GM12878 (cell line): ENCODE measurements around the gene GAL. TPM values are rescaled to one million over a fixed set of nuclear protein-coding genes. Genes with fewer than 3 reads are reported as not detected.

ENCODE experiments used
- ATAC-seq: fragments of 200-7000 bp; cut with Tn5 transposase; 3 replicates; pipeline ENCODE4 v1.9.1; 2020; ENCODE audit warnings: mild to moderate bottlenecking, moderate library complexity
- BruUV-seq: library from RNA; stranded (reverse); fragments of 400-500 nt; replicated peaks from 2 replicates; lab custom pipeline; 2021; lab: Mats Ljungman, UMichigan
- CTCF ChIA-PET: fragments of 300-600 bp; sonication (Branson Sonifier 250); formaldehyde crosslinking; extraction: SDS; loops from one replicate; lab custom pipeline; 2021; ENCODE audit warnings: inconsistent platforms; lab: Yijun Ruan, JAX
- POLR2A ChIA-PET: fragments of 350-600 bp; formaldehyde crosslinking; extraction: SDS; loops from one replicate; lab custom pipeline; 2021; ENCODE audit warnings: inconsistent platforms; lab: Charles Lee
- RAD21 ChIA-PET: fragments of 300-600 bp; sonication (Branson Sonifier 250); formaldehyde crosslinking; loops from one replicate; lab custom pipeline; 2023; ENCODE audit warnings: antibody characterized with exemption; ENCODE audit not compliant: unreplicated experiment; lab: Charles Lee
- SMC1A ChIA-PET: fragments of 300-600 bp; sonication (Branson Sonifier 250); formaldehyde crosslinking; loops from one replicate; lab custom pipeline; 2023; ENCODE audit not compliant: unreplicated experiment, uncharacterized antibody; lab: Charles Lee
- DNase-seq: peaks from one replicate; pipeline ENCODE4 v3.0.0-alpha.2; 2011; ENCODE audit warnings: low read depth, low spot score
- FAIRE-seq: peaks from 3 replicates; lab custom pipeline; 2011; peaks lifted over from hg19 to GRCh38; lab: Jason Lieb, UNC
- H2AFZ ChIP-seq: 2 replicates; pipeline ENCODE4 v1.6.0; 2011; ENCODE audit warnings: low read depth, low read length, control low read depth; ENCODE audit not compliant: control insufficient read depth
- H3K27ac ChIP-seq: 2 replicates; pipeline ENCODE4 v1.5.1; 2011; ENCODE audit warnings: control low read depth; ENCODE audit not compliant: control insufficient read depth, insufficient read depth
- H3K27me3 ChIP-seq, 2 experiments: replicated peaks in 1 of 2; 2 replicates each; pipeline versions ENCODE4 v1.6.0 to v1.6.1; 2011; ENCODE audit warnings: low read length in 1 of 2; ENCODE audit not compliant: control insufficient read depth in 2 of 2, insufficient read depth in 2 of 2
- H3K36me3 ChIP-seq, 2 experiments: 2 replicates each; pipeline ENCODE4 v1.5.1; 2011; ENCODE audit warnings: low read length in 1 of 2; ENCODE audit not compliant: control insufficient read depth in 2 of 2, insufficient read depth in 2 of 2
- H3K4me1 ChIP-seq: 2 replicates; pipeline ENCODE4 v1.6.1; 2011; ENCODE audit warnings: mild to moderate bottlenecking, low read length, moderate library complexity, mixed read lengths; ENCODE audit not compliant: control insufficient read depth, insufficient read depth
- H3K4me2 ChIP-seq: 2 replicates; pipeline ENCODE4 v1.6.0; 2011; ENCODE audit warnings: control low read depth; ENCODE audit not compliant: control insufficient read depth, insufficient read depth
- H3K4me3 ChIP-seq: fragments of 200-600 bp; sonication (generic); 2 replicates; pipeline ENCODE4 v1.5.1; 2016
- H3K79me2 ChIP-seq: 2 replicates; pipeline ENCODE4 v1.6.0; 2011; ENCODE audit warnings: low read length; ENCODE audit not compliant: control insufficient read depth, insufficient read depth
- H3K9ac ChIP-seq: 2 replicates; pipeline ENCODE4 v1.8.0; 2011; ENCODE audit warnings: low read length, control low read depth, mixed read lengths; ENCODE audit not compliant: control insufficient read depth, insufficient read depth
- H3K9me3 ChIP-seq: replicated peaks from 3 replicates; pipeline ENCODE4 v1.5.1; 2011; ENCODE audit warnings: mild to moderate bottlenecking, low read length; ENCODE audit not compliant: control insufficient read depth, insufficient read depth
- H4K20me1 ChIP-seq: 2 replicates; pipeline ENCODE4 v1.6.0; 2011; ENCODE audit not compliant: control insufficient read depth, insufficient read depth
- BCL11A ChIP-seq: IDR thresholded peaks from 2 replicates; pipeline ENCODE4 v1.6.1; 2011; ENCODE audit warnings: low read depth, low read length
- CEBPB ChIP-seq, 2 experiments: fragments of 150-350 bp in 1 of 2; IDR thresholded peaks; 2 replicates each; pipeline ENCODE4 v1.6.1; 2012 to 2014; ENCODE audit warnings: low read depth in 2 of 2, low read length in 2 of 2, borderline replicate concordance in 1 of 2, inconsistent platforms in 1 of 2
- MTA3 ChIP-seq: IDR thresholded peaks from 2 replicates; pipeline ENCODE4 v1.6.1; 2012; ENCODE audit warnings: low read length, inconsistent platforms, borderline replicate concordance
- NFXL1 ChIP-seq: fragments of 450-650 bp; IDR thresholded peaks from 2 replicates; pipeline ENCODE4 v1.6.1; 2017; ENCODE audit warnings: antibody characterized with exemption, mild to moderate bottlenecking, borderline replicate concordance
- NFYB ChIP-seq: IDR thresholded peaks from 2 replicates; pipeline ENCODE4 v1.6.1; 2011; ENCODE audit warnings: low read depth, mild to moderate bottlenecking, low read length, improper control_type of control experiment, moderate library complexity; ENCODE audit not compliant: insufficient read depth
- NR2C1 ChIP-seq: fragments of 450-650 bp; IDR thresholded peaks from 2 replicates; pipeline ENCODE4 v1.6.1; 2017; ENCODE audit warnings: antibody characterized with exemption, mild to moderate bottlenecking, moderate library complexity
- SMARCA5 ChIP-seq: fragments of 450-650 bp; IDR thresholded peaks from 2 replicates; pipeline ENCODE4 v1.6.1; 2017; ENCODE audit warnings: mild to moderate bottlenecking
- SUPT20H ChIP-seq: IDR thresholded peaks from 2 replicates; pipeline ENCODE4 v1.6.1; 2011; ENCODE audit warnings: low read depth, mild to moderate bottlenecking, low read length, moderate library complexity, borderline replicate concordance; ENCODE audit not compliant: control insufficient read depth
- WGBS: methylation state at CpG from one replicate; pipeline ENCODE4 v1.1.6; 2016; ENCODE audit warnings: low lambda C conversion rate; ENCODE audit not compliant: insufficient replicate concordance, insufficient coverage; ENCODE audit errors: missing lambda C conversion rate; 5-methylcytosine and 5-hydroxymethylcytosine counted together
- in situ Hi-C: fragments of 300-500 bp; cut with MboI; formaldehyde crosslinking; loops from 9 replicates; pipeline ENCODE4 v1.14.3; 2018; ENCODE audit warnings: mixed read lengths
- intact Hi-C: fragments of 100-400 bp; cut with micrococcal nuclease; formaldehyde crosslinking; loops from one replicate; pipeline ENCODE4 v1.14.2; 2022; ENCODE audit not compliant: unreplicated experiment
- polyA plus RNA-seq, 11 experiments: library from polyadenylated mRNA; depleted of rRNA in 4 of 11; unstranded in 6 of 11; stranded (reverse) in 5 of 11; fragments of >200 nt; fragmentation: Nextera tagmentation in 4 of 11; fragmentation: Illumina TruSeq in 1 of 11; extraction: Ambion mirVana in 4 of 11; extraction: Trizol in 1 of 11; gene quantifications; 1 replicate in 1 of 11; 2 replicates in 10 of 11; pipeline versions ENCODE4 v1.2.1 to v1.2.3, GENCODE V29; 2011 to 2016; ENCODE audit warnings: inconsistent platforms in 2 of 11, missing spikeins in 2 of 11, low read depth in 1 of 11
- total RNA-seq, 4 experiments: library from RNA; depleted of rRNA in 3 of 4; stranded (reverse); fragments of >200 nt in 3 of 4; fragmentation: Illumina TruSeq in 1 of 4; extraction: Trizol in 1 of 4; gene quantifications; 2 replicates each; pipeline versions ENCODE4 v1.2.1 to v1.2.3, GENCODE V29; 2013 to 2021
- TF ChIP-seq, protein P1 (sequence below): IDR thresholded peaks from 2 replicates; pipeline ENCODE4 v1.6.1; 2012; ENCODE audit warnings: low read length, inconsistent platforms
- TF ChIP-seq, protein P2 (sequence below): fragments of 450-650 bp; formaldehyde crosslinking; IDR thresholded peaks from 2 replicates; pipeline ENCODE4 v1.4.0; 2022; ENCODE audit warnings: mild to moderate bottlenecking, moderate library complexity
- TF ChIP-seq, protein P3 (sequence below): fragments of 450-650 bp; IDR thresholded peaks from 2 replicates; pipeline ENCODE4 v1.6.1; 2016; ENCODE audit warnings: mild to moderate bottlenecking, moderate library complexity, borderline replicate concordance

The GAL gene
- total and polyA plus RNA-seq, 10 of the 15 experiments (the other 5 are each of a cell fraction or from before 2014, with no cell fraction given) = 0.35 TPM; not detected in 9

- no peak for TF ChIP-seq SUPT20H
- TF ChIP-seq, protein P1, sequence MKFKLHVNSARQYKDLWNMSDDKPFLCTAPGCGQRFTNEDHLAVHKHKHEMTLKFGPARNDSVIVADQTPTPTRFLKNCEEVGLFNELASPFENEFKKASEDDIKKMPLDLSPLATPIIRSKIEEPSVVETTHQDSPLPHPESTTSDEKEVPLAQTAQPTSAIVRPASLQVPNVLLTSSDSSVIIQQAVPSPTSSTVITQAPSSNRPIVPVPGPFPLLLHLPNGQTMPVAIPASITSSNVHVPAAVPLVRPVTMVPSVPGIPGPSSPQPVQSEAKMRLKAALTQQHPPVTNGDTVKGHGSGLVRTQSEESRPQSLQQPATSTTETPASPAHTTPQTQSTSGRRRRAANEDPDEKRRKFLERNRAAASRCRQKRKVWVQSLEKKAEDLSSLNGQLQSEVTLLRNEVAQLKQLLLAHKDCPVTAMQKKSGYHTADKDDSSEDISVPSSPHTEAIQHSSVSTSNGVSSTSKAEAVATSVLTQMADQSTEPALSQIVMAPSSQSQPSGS = no peak
- no peak for TF ChIP-seq BCL11A
Measured at GRCh38 chr11:68653486-68654430, 30.6 kb upstream of the GAL start (continued).

GRCh38 chr11:68654978-68655377 lies 29.4 kb upstream of the GAL start:
- H3K4me3 ChIP-seq = no peak overlapping the region
- H3K27me3 ChIP-seq = no peaks in the 10 kb centered on the region; a peak in 1 of 4 replicates
- no peaks in the 10 kb centered on the region for H3K4me1 ChIP-seq
- no peaks in the 10 kb centered on the region for H3K36me3 ChIP-seq
- in situ Hi-C loops = no loop called here
- no peak overlapping the region for H3K4me2 ChIP-seq
- CTCF ChIA-PET = no interaction called here
- 13% methylated on average over 8 of the region's 8 CpGs for WGBS
- H4K20me1 ChIP-seq = no peaks in the 10 kb centered on the region
- H3K9me3 ChIP-seq = no peaks in the 10 kb centered on the region
- POLR2A ChIA-PET = no interaction called here
- H3K79me2 ChIP-seq = no peaks in the 10 kb centered on the region
- intact Hi-C loops = no loop called here
- no peak overlapping the region for H3K9ac ChIP-seq
- DNase-seq (no peak), FAIRE-seq (no peak), ATAC-seq (no peak)
- no TSS peak for BruUV-seq
- SMC1A ChIA-PET = no interaction called here
- RAD21 ChIA-PET = no interaction called here
- H2AFZ ChIP-seq = no peak overlapping the region
- no peak overlapping the region for H3K27ac ChIP-seq
- no peak for TF ChIP-seq SMARCA5
- TF ChIP-seq NR2C1 = no peak
- TF ChIP-seq MTA3 = no peak
- no peak for TF ChIP-seq CEBPB (IDR thresholded peaks at IDR 0.05; ENCODE audit: borderline replicate concordance in 1 of 2, low read depth in 2 of 2, low read length in 2 of 2)
- TF ChIP-seq, protein P2, sequence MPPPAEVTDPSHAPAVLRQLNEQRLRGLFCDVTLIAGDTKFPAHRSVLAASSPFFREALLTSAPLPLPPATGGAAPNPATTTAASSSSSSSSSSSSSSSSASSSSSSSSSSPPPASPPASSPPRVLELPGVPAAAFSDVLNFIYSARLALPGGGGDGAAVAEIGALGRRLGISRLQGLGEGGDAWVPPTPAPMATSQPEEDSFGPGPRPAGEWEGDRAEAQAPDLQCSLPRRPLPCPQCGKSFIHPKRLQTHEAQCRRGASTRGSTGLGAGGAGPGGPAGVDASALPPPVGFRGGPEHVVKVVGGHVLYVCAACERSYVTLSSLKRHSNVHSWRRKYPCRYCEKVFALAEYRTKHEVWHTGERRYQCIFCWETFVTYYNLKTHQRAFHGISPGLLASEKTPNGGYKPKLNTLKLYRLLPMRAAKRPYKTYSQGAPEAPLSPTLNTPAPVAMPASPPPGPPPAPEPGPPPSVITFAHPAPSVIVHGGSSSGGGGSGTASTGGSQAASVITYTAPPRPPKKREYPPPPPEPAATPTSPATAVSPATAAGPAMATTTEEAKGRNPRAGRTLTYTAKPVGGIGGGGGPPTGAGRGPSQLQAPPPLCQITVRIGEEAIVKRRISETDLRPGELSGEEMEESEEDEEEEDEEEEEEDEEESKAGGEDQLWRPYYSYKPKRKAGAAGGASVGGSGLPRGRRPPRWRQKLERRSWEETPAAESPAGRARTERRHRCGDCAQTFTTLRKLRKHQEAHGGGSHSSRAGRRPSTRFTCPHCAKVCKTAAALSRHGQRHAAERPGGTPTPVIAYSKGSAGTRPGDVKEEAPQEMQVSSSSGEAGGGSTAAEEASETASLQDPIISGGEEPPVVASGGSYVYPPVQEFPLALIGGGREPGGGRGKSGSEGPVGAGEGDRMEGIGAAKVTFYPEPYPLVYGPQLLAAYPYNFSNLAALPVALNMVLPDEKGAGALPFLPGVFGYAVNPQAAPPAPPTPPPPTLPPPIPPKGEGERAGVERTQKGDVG (CRISPR knock-in tag) = no peak
- TF ChIP-seq NFXL1 = no peak
- TF ChIP-seq, protein P3, sequence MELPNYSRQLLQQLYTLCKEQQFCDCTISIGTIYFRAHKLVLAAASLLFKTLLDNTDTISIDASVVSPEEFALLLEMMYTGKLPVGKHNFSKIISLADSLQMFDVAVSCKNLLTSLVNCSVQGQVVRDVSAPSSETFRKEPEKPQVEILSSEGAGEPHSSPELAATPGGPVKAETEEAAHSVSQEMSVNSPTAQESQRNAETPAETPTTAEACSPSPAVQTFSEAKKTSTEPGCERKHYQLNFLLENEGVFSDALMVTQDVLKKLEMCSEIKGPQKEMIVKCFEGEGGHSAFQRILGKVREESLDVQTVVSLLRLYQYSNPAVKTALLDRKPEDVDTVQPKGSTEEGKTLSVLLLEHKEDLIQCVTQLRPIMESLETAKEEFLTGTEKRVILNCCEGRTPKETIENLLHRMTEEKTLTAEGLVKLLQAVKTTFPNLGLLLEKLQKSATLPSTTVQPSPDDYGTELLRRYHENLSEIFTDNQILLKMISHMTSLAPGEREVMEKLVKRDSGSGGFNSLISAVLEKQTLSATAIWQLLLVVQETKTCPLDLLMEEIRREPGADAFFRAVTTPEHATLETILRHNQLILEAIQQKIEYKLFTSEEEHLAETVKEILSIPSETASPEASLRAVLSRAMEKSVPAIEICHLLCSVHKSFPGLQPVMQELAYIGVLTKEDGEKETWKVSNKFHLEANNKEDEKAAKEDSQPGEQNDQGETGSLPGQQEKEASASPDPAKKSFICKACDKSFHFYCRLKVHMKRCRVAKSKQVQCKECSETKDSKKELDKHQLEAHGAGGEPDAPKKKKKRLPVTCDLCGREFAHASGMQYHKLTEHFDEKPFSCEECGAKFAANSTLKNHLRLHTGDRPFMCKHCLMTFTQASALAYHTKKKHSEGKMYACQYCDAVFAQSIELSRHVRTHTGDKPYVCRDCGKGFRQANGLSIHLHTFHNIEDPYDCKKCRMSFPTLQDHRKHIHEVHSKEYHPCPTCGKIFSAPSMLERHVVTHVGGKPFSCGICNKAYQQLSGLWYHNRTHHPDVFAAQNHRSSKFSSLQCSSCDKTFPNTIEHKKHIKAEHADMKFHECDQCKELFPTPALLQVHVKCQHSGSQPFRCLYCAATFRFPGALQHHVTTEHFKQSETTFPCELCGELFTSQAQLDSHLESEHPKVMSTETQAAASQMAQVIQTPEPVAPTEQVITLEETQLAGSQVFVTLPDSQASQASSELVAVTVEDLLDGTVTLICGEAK = no peak
- no peak for TF ChIP-seq NFYB
